ENCODE results near the gene OR6S1.

- TF ChIP-seq CTCF (IDR thresholded peaks at IDR 0.05; ENCODE audit: low read depth, low read length, poor library complexity, severe bottlenecking) (no peak), EZH2phosphoT487 (IDR thresholded peaks at IDR 0.05; ENCODE audit: borderline replicate concordance, low read length) (no peak)
Observed at GRCh38 chr14:20592574-20592973, 48.9 kb downstream of the OR6S1 start.

Measured in DOHH2 (cell line).